Prostate gland (tissue), 2 donors: Measurements from ENCODE around the gene ADIRF. TPM values are rescaled to one million over a fixed set of nuclear protein-coding genes. Genes with fewer than 3 reads are reported as not detected.
"Not testable (repeated sequence)": the region's sequence is repeated elsewhere in the genome, so short reads cannot be mapped to it uniquely, and the experiment has no call there.

ENCODE experiments used
- DNase-seq: peaks from one replicate; pipeline ENCODE4 v3.0.0-alpha.2; 2019; ENCODE audit warnings: low spot score
- H3K27ac ChIP-seq, 2 donors: fragments of 200-600 bp; sonication (generic); 2 replicates each; pipeline ENCODE4 v1.5.1; 2017 to 2019
- H3K27me3 ChIP-seq: fragments of 200-600 bp; sonication (generic); replicated peaks from 2 replicates; pipeline ENCODE4 v1.5.1; 2019; ENCODE audit not compliant: insufficient read depth
- H3K36me3 ChIP-seq, 2 donors: fragments of 200-600 bp; sonication (generic); 1 replicate in 1 of 2; 2 replicates in 1 of 2; pipeline versions ENCODE4 v1.5.1 to v1.8.1; 2017 to 2019
- H3K4me1 ChIP-seq: fragments of 200-600 bp; sonication (generic); replicated peaks from 2 replicates; pipeline ENCODE4 v1.5.1; 2019
- H3K4me3 ChIP-seq, 2 donors: fragments of 200-600 bp; sonication (generic); 2 replicates each; pipeline ENCODE4 v1.5.1; 2017 to 2019
- H3K9me3 ChIP-seq: fragments of 200-600 bp; sonication (generic); 2 replicates; pipeline ENCODE4 v1.5.1; 2017
- POLR2A ChIP-seq: fragments of 450-650 bp; IDR thresholded peaks from one replicate; pipeline ENCODE4 v1.6.1; 2016; ENCODE audit warnings: antibody characterized with exemption, mild to moderate bottlenecking
- POLR2AphosphoS5 ChIP-seq: sonication (generic); formaldehyde crosslinking; IDR thresholded peaks from one replicate; pipeline ENCODE4 v1.6.1; 2017; ENCODE audit warnings: antibody characterized with exemption
- WGBS: methylation state at CpG from one replicate; pipeline ENCODE4 v1.1.5; 2018; 5-methylcytosine and 5-hydroxymethylcytosine counted together
- intact Hi-C: fragments of 100-400 bp; cut with DNase I; formaldehyde crosslinking; loops from one replicate; pipeline ENCODE4 v1.14.2; 2022
- total RNA-seq, 2 donors: library from RNA; depleted of rRNA; stranded (reverse); fragments of >200 nt; gene quantifications; one replicate each; pipeline ENCODE4 v1.1.0, GENCODE V29; 2016
- TF ChIP-seq, protein P1 (sequence below), 4 experiments: fragments of 200-600 bp in 2 of 4; fragments of 450-650 bp in 2 of 4; sonication (generic) in 2 of 4; IDR thresholded peaks; 1 replicate in 3 of 4; 2 replicates in 1 of 4; pipeline ENCODE4 v1.5.1; 2016 to 2019; ENCODE audit warnings: antibody characterized with exemption in 4 of 4, mild to moderate bottlenecking in 2 of 4, moderate library complexity in 2 of 4

The ADIRF gene
- total RNA-seq, 2 donors from 2014 or later: 128 to 347 TPM

DNA sequence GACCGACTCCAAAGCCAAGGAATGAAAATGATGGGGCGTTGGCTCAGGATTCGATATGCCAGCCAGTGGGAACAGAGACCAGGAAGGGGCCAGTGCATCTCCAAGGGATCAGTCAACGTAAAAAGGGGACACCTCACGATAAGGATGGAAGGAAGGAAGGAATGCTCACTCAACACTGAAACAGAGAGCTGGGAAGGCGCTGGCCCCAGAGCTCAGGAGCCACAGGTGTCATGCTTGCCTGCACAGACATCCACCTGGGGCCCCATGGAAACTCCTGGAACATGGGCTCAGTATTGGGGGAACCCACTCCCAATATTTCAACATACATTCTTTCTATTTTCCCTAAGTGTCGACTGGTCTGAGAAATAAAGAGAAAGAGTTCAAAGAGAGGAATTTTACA lies 16.2 kb upstream of the ADIRF start:
- intact Hi-C loops: no loop called here
- no peak overlapping the region for H3K4me3 ChIP-seq
- H3K27me3 ChIP-seq: no peaks in the 10 kb centered on the region
- H3K27ac ChIP-seq: no peak overlapping the region
- no peaks in the 10 kb centered on the region for H3K4me1 ChIP-seq
- 91% methylated on average over 7 of the region's 7 CpGs for WGBS
- DNase-seq: no peak
- no peak for TF ChIP-seq POLR2A
- TF ChIP-seq POLR2AphosphoS5: no peak
- TF ChIP-seq, protein P1, sequence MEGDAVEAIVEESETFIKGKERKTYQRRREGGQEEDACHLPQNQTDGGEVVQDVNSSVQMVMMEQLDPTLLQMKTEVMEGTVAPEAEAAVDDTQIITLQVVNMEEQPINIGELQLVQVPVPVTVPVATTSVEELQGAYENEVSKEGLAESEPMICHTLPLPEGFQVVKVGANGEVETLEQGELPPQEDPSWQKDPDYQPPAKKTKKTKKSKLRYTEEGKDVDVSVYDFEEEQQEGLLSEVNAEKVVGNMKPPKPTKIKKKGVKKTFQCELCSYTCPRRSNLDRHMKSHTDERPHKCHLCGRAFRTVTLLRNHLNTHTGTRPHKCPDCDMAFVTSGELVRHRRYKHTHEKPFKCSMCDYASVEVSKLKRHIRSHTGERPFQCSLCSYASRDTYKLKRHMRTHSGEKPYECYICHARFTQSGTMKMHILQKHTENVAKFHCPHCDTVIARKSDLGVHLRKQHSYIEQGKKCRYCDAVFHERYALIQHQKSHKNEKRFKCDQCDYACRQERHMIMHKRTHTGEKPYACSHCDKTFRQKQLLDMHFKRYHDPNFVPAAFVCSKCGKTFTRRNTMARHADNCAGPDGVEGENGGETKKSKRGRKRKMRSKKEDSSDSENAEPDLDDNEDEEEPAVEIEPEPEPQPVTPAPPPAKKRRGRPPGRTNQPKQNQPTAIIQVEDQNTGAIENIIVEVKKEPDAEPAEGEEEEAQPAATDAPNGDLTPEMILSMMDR (IDR thresholded peaks at IDR 0.05): no peak
- no peaks in the 10 kb centered on the region for H3K36me3 ChIP-seq
- H3K9me3 ChIP-seq: no peaks in the 10 kb centered on the region

GRCh38 chr10:86952697-86953096 lies 15.6 kb upstream of the ADIRF start:
- H3K9me3 ChIP-seq, H3K4me1 ChIP-seq, intact Hi-C loops, H3K4me3 ChIP-seq, H3K27me3 ChIP-seq, H3K36me3 ChIP-seq, H3K27ac ChIP-seq, DNase-seq: not testable (repeated sequence)
- 97% methylated on average over 10 of the region's 10 CpGs for WGBS

DNA sequence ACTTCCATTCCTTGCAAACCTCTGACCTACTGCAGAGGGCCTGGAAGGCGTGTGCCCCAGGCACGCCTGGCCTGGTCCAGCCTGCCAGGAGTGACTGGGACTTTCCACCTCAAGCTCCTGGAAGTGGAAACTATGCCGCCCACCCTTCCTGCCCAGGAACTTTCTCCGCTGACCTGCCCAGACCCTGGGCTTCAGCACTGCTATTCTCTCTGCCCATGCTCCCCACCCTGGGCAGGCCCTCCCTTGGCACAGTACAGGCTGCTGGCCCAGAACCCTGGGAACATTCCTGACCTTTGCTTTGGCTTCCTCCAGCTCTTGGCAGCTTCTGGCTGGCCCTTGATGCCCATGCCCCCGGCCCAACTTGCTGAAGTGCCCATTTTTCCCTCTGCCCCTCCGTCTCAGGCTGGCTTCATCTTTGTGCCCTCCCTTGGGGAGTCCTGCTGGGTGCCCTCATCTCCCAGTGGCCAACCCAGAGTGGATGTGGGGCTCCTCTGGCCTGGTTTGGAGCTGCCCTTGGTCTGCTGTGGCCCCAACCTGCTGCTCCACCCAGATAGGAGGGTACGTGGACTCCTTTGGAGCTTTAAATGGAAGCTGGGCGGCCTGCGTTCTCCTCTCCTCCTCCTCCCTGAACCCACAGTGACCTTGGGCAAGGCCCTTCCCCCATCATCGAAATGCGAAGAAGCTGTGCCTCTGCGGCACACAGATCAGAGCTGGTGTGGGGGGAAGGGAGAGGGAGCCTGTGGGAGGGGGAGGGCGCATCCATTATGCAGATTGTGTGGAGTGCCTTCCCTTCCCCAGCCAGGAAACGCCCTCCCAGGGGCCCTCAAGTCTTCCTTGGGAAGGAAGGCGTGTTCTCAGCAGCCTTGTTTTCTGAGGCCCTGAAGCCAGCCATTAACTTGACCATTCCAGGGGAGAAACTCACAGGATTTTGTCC lies 14.3 kb upstream of the ADIRF start:
- Histone ChIP-seq H3K4me1 (no peaks in the 10 kb centered on the region), H3K4me3 (no peak overlapping the region), H3K9me3 (no peaks in the 10 kb centered on the region)

DNA sequence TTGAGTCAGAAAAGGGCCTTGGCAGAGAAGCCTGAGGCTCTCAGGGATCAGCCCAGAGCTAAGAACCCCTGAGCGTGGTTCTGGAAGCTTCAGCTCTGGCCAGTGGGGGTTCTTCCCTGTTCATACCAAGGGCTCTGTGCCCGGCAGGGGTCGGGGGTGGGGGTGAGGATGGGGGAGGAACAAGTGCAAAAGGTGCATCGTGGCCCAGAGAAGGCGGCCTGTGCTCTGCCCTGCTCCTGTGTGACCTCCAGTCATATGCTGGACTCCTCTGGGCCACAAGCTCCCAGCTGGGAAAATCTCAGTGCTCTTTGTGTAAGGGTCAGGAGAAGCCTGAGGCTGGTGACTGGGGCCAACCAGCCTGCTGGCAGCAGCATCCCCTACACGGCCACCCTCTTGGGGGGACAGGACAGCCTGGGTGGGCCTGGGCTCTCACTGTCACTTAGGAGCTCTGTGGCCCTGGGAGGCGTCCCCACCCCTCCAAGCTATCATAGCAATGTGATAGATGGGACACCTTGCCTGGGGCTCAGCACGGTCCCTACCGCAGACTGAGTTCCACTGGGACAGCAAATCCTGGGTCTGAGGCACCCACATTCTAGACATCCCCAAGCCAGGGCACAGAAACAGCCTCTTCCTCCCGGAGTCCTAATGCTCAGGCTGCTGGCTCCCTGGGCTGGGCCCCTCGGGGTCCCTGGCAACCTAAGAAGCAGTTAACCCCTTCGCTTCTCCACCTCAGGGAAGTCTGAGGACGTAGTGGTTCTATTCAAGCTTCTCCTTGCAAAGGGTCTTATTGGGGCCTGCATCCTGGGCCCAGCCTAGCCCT lies 13.4 kb upstream of the ADIRF start:
- intact Hi-C loops: no loop called here
- Histone ChIP-seq H3K27me3 (no peaks in the 10 kb centered on the region), H3K4me1 (no peaks in the 10 kb centered on the region), H3K9me3 (no peaks in the 10 kb centered on the region), H3K27ac (peak overlapping the region; percentile 25 to 45), H3K4me3 (no peak overlapping the region), H3K36me3 (no peaks in the 10 kb centered on the region)
- WGBS: 66% methylated on average over 13 of the region's 13 CpGs
- TF ChIP-seq, protein P1 (IDR thresholded peaks at IDR 0.05): no peak
- TF ChIP-seq POLR2AphosphoS5: no peak
- TF ChIP-seq POLR2A: no peak
- DNase-seq: no peak

More for the DNA sequence above, 14.3 kb upstream of the ADIRF start:
- 58% methylated on average over 15 of the region's 15 CpGs for WGBS
- intact Hi-C loops: no loop called here
- Histone ChIP-seq H3K27me3 (no peaks in the 10 kb centered on the region), H3K36me3 (no peaks in the 10 kb centered on the region), H3K27ac (peak overlapping the region; percentile 45)
- TF ChIP-seq POLR2AphosphoS5 (no peak), POLR2A (no peak)
- TF ChIP-seq, protein P1 (IDR thresholded peaks at IDR 0.05): no peak
- DNase-seq: no peak

- Histone ChIP-seq H3K27me3 (no peaks in the 10 kb centered on the region), H3K4me3 (no peak overlapping the region), H3K36me3 (no peaks in the 10 kb centered on the region), H3K27ac (peak overlapping the region; percentile 26 to 45), H3K9me3 (no peaks in the 10 kb centered on the region), H3K4me1 (no peaks in the 10 kb centered on the region)
- TF ChIP-seq POLR2A (no peak), POLR2AphosphoS5 (no peak)
- TF ChIP-seq, protein P1 (IDR thresholded peaks at IDR 0.05): no peak
- 77% methylated on average over 16 of the region's 16 CpGs for WGBS
- no peak for DNase-seq
- intact Hi-C loops: no loop called here
Observed at GRCh38 chr10:86955501-86956194, 12.6 kb upstream of the ADIRF start.
